Measurements from ENCODE around the gene SMG6.

- TF ChIP-seq CTCF (IDR thresholded peaks at IDR 0.05) (peak in 3 of 6 experiments; percentile 2 to 18 (median 13)), POLR2A (IDR thresholded peaks at IDR 0.05) (no peak), POLR2AphosphoS5 (IDR thresholded peaks at IDR 0.05) (no peak)
These were observed 247.1 kb downstream of the SMG6 start for GRCh38 chr17:2056206-2057174.

All from upper lobe of left lung (tissue), 4 donors.